HG03354 (cell line): ENCODE measurements around the gene MRAS.
A peak's percentile ranks its signal among the peaks of the same experiment; 100 is the strongest.
"Not testable (repeated sequence)": the region's sequence is repeated elsewhere in the genome, so short reads cannot be mapped to it uniquely, and the experiment has no call there.

Source experiments
- ATAC-seq: cut with Tn5 transposase; IDR thresholded peaks from one replicate; pipeline ENCODE4 v1.9.1; 2021; ENCODE audit warnings: mild to moderate bottlenecking; ENCODE audit not compliant: unreplicated experiment, poor library complexity, severe bottlenecking

MRAS gene

DNA sequence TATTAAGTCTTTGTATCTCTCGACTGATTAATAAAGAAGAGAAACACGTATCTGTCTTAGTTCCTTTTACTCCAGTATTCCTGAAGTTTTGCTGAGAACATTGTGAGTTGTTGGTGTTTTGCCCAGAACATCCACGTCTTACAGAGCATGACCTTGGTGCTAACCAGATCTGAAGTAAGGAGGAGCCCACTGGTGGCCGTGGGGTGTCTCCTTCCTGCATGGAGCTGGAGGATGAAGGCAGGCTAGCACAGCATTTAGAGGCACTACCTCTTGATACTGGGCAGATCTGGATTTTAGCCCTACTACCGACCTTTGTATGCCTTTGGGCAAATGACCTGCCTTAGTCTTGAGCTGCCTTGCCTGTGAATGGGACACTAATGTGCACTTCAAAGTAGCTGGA lies 57.1 kb downstream of the MRAS start:
- ATAC-seq = no peak

DNA sequence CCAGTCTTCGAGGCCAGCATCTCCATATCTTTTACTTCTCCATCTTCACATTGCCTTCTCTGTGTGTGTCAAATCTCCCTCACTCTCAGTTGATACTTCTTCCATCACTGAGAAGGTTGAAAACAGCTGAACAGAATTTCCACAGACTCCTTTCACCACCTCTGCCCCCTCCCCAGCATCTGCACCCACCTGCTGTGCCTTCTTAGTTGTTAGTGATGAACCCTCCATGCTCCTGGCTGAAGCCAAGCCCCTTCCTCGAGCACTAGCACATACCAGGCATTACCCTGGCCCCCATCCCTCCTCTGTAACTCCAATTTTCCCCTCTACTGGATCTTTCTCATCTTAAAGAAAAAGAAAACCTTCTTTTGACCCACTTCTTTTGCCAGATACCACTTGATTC lies 58.2 kb downstream of the MRAS start:
- ATAC-seq = no peak

DNA sequence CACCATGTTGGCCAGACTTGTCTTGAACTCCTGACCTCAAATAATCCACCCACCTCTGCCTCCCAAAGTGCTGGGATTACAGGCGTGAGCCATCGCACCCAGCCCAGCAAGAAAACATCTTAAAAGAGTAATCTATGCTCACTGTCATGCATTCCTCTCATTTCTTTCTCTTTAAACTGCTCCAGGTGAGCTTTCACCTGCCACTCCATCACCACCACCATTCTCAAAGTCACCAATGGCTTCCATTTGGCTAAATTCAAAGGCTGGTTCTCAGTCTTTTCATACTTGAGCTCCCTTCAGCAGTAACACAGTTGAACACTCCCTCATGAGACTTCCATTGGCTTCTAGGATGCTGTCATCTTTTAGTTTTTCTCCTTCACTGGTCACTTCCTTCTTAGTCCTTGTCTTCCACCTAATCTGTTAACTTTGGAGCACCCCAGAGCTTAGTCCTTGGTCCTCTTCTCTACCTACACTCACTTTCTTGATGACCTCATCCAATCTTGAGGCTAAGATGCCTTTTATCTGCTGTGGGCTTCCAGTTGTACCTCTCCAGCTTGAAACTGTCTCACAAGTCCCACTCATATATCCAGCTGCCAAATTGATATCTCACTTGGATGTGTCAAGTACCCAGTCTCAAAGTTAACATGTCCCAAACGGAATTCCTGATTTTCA lies 59.0 kb downstream of the MRAS start:
- no peak for ATAC-seq

GRCh38 chr3:138408751-138409570 lies 60.6 kb downstream of the MRAS start:
- ATAC-seq = no peak

- ATAC-seq = no peak
Observed at GRCh38 chr3:138412821-138413551, 64.6 kb downstream of the MRAS start.

DNA sequence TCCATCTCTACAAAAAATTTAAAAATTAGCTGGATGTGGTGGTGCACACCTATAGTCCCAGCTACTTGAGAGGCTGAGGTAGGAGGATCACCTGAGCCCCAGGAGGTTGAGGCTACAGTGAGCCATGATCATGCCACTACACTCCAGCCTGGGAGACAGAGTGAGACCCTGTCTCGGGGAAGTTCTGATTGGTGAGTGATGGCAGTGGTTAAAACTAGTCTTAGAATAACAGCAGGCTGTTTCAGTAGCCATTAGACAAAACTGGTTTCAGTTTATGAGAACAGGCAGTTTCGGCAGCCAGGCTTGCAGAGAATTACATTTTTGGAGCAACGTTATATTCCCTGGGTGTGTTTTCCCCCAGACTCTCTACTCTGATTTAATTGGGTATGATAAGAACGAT lies 67.9 kb downstream of the MRAS start:
- ATAC-seq = not testable (repeated sequence)

- peak; percentile 93 for ATAC-seq
Observed at GRCh38 chr3:138417559-138417982, 69.2 kb downstream of the MRAS start.

- no peak for ATAC-seq
Observed at GRCh38 chr3:138418601-138419206, 70.3 kb downstream of the MRAS start.

- no peak for ATAC-seq
Observed at GRCh38 chr3:138423316-138423715, 74.9 kb downstream of the MRAS start.

- ATAC-seq = no peak
Observed at GRCh38 chr3:138424323-138424722, 75.9 kb downstream of the MRAS start.

DNA sequence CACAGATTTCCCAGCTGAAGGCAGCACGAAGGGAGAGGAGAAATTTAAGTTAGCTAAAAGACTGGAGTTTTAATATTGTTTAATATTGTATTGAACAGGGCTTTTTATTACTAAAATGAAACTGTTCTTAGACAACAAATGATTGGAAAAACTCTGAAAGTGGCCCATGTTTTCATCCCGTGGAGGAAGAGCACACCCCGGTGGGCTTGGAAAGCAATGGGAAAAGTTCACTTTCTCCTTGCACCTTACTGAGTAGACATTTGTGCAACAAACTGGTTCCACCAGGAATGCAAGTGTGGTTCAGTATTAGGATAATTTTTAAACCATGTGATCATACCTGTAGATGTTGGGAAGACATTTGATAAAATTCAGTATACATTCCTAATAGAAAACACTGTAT lies 77.8 kb downstream of the MRAS start:
- no peak for ATAC-seq

DNA sequence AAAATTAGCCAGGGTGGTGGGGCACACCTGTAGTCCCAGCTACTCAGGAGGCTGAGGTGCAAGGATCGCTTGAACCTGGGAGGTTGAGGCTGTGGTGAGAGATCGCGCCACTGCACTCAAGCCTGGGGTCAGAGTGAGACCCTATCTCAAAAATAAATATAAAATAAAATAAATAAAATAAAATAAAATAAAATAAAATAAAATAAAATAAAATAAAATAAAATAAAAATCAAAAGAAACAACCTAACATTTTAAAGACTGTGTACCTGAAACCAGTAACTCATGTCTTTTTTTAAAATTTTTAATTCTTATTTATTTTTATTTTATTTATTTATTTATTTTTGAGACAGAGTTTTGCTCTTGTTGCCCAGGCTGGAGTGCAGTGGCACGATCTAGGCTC lies 78.4 kb downstream of the MRAS start:
- not testable (repeated sequence) for ATAC-seq

DNA sequence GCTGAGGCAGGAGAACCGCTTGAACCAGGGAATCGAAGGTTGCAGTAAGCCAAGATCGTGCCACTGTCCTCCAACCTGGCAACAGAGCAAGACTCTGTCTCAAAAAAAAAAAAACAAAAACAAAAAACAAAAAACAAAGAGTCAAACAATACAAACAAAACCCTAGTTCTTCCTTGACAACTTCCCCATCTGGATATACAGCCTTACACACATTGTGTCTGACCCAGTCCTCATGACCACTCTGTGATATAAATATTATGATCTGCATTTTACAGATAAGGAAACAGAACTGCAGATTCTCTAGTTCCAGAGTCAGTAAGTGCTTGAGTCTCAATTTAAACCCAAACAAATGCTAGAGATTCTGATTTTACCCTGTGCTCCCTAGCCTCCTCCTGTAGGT lies 81.3 kb downstream of the MRAS start:
- ATAC-seq = no peak

- ATAC-seq = no peak
Observed at GRCh38 chr3:138432576-138433240, 84.3 kb downstream of the MRAS start.

GRCh38 chr3:138433892-138434275 lies 85.5 kb downstream of the MRAS start:
- no peak for ATAC-seq

- ATAC-seq = no peak
Observed at GRCh38 chr3:138434276-138434874, 86.0 kb downstream of the MRAS start, which contains the start of gene ESYT3. TSS of gene ESYT3 (plus strand) at chr3:138434616. CDS start at chr3:138434799, 183 bp downstream.

DNA sequence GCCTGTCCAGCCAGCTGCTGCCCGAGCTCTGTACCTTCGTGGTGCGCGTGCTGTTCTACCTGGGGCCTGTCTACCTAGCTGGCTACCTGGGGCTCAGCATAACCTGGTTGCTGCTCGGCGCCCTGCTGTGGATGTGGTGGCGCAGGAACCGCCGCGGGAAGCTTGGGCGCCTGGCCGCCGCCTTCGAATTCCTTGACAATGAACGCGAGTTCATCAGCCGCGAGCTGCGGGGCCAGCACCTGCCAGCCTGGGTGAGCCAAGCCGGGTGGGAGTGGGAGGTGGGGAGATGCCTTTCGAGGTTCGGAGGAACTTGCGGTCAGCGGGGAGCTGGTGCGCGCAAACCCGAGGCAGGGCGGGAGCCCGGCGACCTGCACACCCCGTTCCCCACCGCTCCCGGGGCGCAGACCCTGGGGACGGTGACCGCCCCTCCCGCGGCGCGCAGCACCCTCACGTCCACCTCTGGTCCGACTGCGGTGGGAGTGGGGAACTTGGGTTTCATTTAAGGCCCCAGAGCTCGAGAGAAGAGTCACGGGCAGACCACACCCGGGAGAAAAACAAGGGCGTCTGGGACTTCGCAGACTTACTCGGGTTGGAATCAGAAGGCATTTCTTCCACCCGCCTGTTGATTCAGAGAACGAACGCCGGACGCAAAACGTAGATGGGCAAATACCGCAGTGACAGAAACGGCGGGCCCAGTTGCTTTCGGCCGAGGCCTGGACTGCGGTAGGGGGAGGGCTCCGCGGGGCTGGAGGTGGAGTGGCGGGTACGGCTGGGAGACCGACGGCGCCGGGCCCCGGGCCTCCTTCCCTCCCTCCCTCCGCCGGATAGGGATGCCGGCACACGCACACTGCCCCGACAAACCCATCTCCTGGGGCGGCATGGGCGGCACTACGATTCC lies 86.7 kb downstream of the MRAS start:
- no peak for ATAC-seq

DNA sequence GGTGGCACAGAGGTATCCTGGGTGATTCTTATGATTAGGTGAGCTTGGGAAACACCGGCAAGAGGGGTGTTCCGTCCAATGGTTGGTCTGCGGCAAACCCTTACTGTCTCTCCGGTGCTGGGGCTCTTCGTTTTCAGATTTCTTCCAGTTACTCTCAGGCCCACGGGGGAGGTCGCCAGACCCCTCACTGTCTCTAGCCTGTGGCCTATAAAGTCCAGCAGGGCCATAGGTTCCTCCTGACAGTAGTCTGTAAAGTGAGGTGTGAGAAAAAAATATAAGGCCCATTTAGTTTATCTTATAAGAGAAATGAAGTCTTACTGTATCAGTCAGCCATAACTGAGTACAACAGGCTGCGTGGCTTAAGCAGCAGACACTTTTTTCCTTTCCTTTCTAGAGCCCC lies 87.5 kb downstream of the MRAS start:
- no peak for ATAC-seq
